ENCODE results near the gene CTNNBIP1. TPM values are rescaled to one million over a fixed set of nuclear protein-coding genes. Genes with fewer than 3 reads are reported as not detected.
A peak's percentile ranks its signal among the peaks of the same experiment; 100 is the strongest.

The CTNNBIP1 gene
- total RNA-seq, 4 donors from 2014 or later = 17.0 to 27.2 (median 23.4) TPM

DNA sequence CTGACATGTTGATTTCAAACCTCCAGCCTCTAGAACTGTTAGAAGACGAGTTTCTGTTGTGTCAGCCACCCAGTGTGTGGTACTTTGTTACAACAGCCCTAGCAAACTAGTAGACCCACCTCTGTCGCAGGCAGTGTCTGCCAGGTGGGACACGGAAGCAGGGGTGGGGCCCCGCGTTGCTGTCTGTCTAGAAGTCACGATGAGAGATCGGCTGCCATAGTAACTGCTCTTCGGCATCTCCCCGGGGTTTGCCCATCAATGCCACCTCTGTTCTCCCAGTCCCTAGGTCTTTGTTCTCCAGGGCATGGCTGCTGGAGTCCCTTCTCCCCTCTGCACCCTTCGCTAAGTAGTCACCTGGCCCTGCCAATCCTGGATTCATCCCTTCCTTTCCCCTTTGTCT lies 71.1 kb downstream of the CTNNBIP1 start:
- H3K4me1 ChIP-seq = peaks cover 28 to 39% (median 32%) of the 10 kb centered on the region in 4 donors
- intact Hi-C loops (cut with DNase I) = no loop called here
- H3K36me3 ChIP-seq = no peaks in the 10 kb centered on the region
- no peak for DNase-seq (ENCODE audit: extremely low spot score)
- 88% methylated on average over 10 of the region's 10 CpGs for WGBS
- H3K27ac ChIP-seq (replicated peaks in 1 of 4) = no peak overlapping the region
- no peaks in the 10 kb centered on the region for H3K9me3 ChIP-seq
- TF ChIP-seq EP300 (IDR thresholded peaks at IDR 0.05) (no peak), POLR2AphosphoS5 (IDR thresholded peaks at IDR 0.05) (no peak), CTCF (IDR thresholded peaks at IDR 0.05) (no peak), POLR2A (IDR thresholded peaks at IDR 0.05; ENCODE audit: low read depth) (no peak)
- no peaks in the 10 kb centered on the region for H3K27me3 ChIP-seq
- no peak overlapping the region for H3K4me3 ChIP-seq

- no peak overlapping the region for H3K27ac ChIP-seq (replicated peaks in 1 of 4)
- no peaks in the 10 kb centered on the region for H3K9me3 ChIP-seq
- 94% methylated on average over 3 of the region's 5 CpGs for WGBS
- no peak for TF ChIP-seq EP300 (IDR thresholded peaks at IDR 0.05)
- TF ChIP-seq CTCF (IDR thresholded peaks at IDR 0.05) = no peak
- TF ChIP-seq POLR2A (IDR thresholded peaks at IDR 0.05; ENCODE audit: low read depth) = no peak
- no peak for TF ChIP-seq POLR2AphosphoS5 (IDR thresholded peaks at IDR 0.05)
- intact Hi-C loops (cut with DNase I) = no loop called here
- no peak overlapping the region for H3K4me3 ChIP-seq
- no peaks in the 10 kb centered on the region for H3K36me3 ChIP-seq
- no peak for DNase-seq (ENCODE audit: extremely low spot score)
- peaks cover 10 to 18% (median 15%) of the 10 kb centered on the region in 4 donors for H3K4me1 ChIP-seq
- H3K27me3 ChIP-seq = no peaks in the 10 kb centered on the region
These were observed 73.5 kb downstream of the CTNNBIP1 start for GRCh38 chr1:9836632-9836960.

GRCh38 chr1:9835758-9836631 lies 74.1 kb downstream of the CTNNBIP1 start:
- no peak for TF ChIP-seq CTCF (IDR thresholded peaks at IDR 0.05)
- TF ChIP-seq POLR2A (IDR thresholded peaks at IDR 0.05; ENCODE audit: low read depth) = no peak
- no peak for TF ChIP-seq EP300 (IDR thresholded peaks at IDR 0.05)
- TF ChIP-seq POLR2AphosphoS5 (IDR thresholded peaks at IDR 0.05) = no peak
- Histone ChIP-seq H3K36me3 (no peaks in the 10 kb centered on the region), H3K4me1 (peaks cover 10 to 18% (median 15%) of the 10 kb centered on the region in 4 donors), H3K4me3 (no peak overlapping the region), H3K27me3 (no peaks in the 10 kb centered on the region), H3K27ac (replicated peaks in 1 of 4) (peak overlapping the region in 2 of 4 donors; percentile 20 to 34), H3K9me3 (no peaks in the 10 kb centered on the region)
- intact Hi-C loops (cut with DNase I) = no loop called here
- DNase-seq (ENCODE audit: extremely low spot score) = no peak
- WGBS = 53% methylated on average over 11 of the region's 15 CpGs

DNA sequence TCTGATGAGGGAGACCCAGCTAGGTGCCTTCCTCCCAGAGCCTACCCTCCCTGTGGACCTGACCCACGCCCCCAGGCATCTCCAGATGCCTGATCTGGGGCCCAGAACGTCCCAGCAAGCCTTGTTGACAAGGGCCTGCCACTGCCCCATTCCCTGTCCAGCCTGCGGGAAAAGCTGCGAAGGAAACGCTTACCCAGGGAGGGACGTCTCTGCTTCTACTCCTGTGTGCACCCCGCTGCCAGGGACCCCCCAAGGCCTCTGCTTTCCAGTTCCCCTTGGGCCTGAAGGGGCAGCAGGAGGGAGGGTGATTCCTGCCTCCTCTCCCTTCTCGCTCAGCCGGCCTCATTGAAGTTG lies 74.7 kb downstream of the CTNNBIP1 start:
- intact Hi-C loops (cut with DNase I) = no loop called here
- 61% methylated on average over 6 of the region's 9 CpGs for WGBS
- Histone ChIP-seq H3K36me3 (no peaks in the 10 kb centered on the region), H3K27ac (replicated peaks in 1 of 4) (peak overlapping the region in 1 of 4 donors; percentile 34), H3K27me3 (no peaks in the 10 kb centered on the region), H3K4me1 (peaks cover 10 to 18% (median 15%) of the 10 kb centered on the region in 4 donors), H3K9me3 (no peaks in the 10 kb centered on the region), H3K4me3 (no peak overlapping the region)
- TF ChIP-seq EP300 (IDR thresholded peaks at IDR 0.05) (no peak), POLR2A (IDR thresholded peaks at IDR 0.05; ENCODE audit: low read depth) (no peak), CTCF (IDR thresholded peaks at IDR 0.05) (no peak), POLR2AphosphoS5 (IDR thresholded peaks at IDR 0.05) (no peak)
- no peak for DNase-seq (ENCODE audit: extremely low spot score)

All from esophagus muscularis mucosa (tissue), 4 donors.